Measurements from ENCODE around the gene PLAAT4. TPM values are rescaled to one million over a fixed set of nuclear protein-coding genes. Genes with fewer than 3 reads are reported as not detected.
A peak's percentile ranks its signal among the peaks of the same experiment; 100 is the strongest.

Gene PLAAT4
- total and polyA plus RNA-seq, 2 of the 13 experiments (the other 11 are each of a cell fraction or from before 2014, with no cell fraction given), result 0.71 to 1.00 TPM

DNA sequence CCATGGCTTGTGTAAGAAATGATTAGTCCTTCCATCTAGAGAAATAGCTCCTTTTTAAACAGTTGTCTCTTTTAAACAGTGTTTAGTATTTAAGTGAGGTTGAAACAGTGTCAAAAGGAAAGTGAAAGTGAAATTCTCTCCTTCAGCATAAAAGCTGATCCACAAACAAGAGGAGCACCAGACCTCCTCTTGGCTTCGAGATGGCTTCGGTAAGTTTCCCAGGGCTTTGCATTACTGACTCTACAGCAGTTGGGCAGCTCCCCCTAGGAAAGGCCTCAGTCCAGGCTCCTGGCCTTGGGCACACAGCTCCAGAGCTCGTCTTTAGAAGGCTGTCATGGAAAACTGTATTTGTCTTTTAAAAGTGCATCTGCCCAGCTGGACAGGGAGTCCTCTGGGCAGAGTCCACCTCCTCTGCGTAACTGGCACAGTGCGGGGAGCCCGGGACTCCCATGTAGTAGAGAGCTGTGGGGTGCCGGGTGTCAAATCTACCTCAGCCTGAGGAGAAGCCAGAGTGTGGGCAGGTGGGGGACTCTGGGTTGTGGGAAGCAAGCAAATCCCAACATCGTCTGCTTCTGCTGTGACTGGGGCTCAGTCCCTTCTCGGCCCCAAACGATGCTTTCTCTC is at the start of gene PLAAT4 (continued):
- TF ChIP-seq ZNF800 (CRISPR knock-in tag; IDR thresholded peaks at IDR 0.05) (0 out of 2 replicates have a peak, but pooled peaks have one; percentile 32), SALL1 (CRISPR knock-in tag; IDR thresholded peaks at IDR 0.05) (0 out of 2 replicates have a peak, but pooled peaks have one; percentile 15), ZNF567 (CRISPR knock-in tag; IDR thresholded peaks at IDR 0.05; ENCODE audit: borderline replicate concordance) (no peak), ZGPAT (CRISPR knock-in tag; IDR thresholded peaks at IDR 0.05) (no peak), TRIM24 (CRISPR knock-in tag; IDR thresholded peaks at IDR 0.05) (no peak), TAF15 (IDR thresholded peaks at IDR 0.05; ENCODE audit: low read depth, low read length, poor library complexity, severe bottlenecking) (no peak), ZFP82 (CRISPR knock-in tag; IDR thresholded peaks at IDR 0.05; ENCODE audit: borderline replicate concordance) (no peak), ZNF484 (CRISPR knock-in tag; IDR thresholded peaks at IDR 0.05; ENCODE audit: borderline replicate concordance, low read depth) (no peak), IKZF1 (IDR thresholded peaks at IDR 0.05) (no peak), ZNF431 (CRISPR knock-in tag; IDR thresholded peaks at IDR 0.05; ENCODE audit: borderline replicate concordance, low read depth) (no peak), ZNF547 (CRISPR knock-in tag; IDR thresholded peaks at IDR 0.05) (no peak), GPN1 (CRISPR knock-in tag; IDR thresholded peaks at IDR 0.05; ENCODE audit: borderline replicate concordance) (no peak), HES4 (CRISPR knock-in tag; IDR thresholded peaks at IDR 0.05; ENCODE audit: borderline replicate concordance) (no peak), ZNF773 (CRISPR knock-in tag; IDR thresholded peaks at IDR 0.05; ENCODE audit: borderline replicate concordance) (no peak), ZNF841 (CRISPR knock-in tag; IDR thresholded peaks at IDR 0.05; ENCODE audit: borderline replicate concordance) (no peak), ZNF446 (CRISPR knock-in tag; IDR thresholded peaks at IDR 0.05) (no peak), ZNF44 (CRISPR knock-in tag; IDR thresholded peaks at IDR 0.05) (no peak), ZNF143 (CRISPR knock-in tag; IDR thresholded peaks at IDR 0.05) (no peak), RFXAP (CRISPR knock-in tag; IDR thresholded peaks at IDR 0.05; ENCODE audit: borderline replicate concordance) (no peak)
- TF ChIP-seq, protein P1, sequence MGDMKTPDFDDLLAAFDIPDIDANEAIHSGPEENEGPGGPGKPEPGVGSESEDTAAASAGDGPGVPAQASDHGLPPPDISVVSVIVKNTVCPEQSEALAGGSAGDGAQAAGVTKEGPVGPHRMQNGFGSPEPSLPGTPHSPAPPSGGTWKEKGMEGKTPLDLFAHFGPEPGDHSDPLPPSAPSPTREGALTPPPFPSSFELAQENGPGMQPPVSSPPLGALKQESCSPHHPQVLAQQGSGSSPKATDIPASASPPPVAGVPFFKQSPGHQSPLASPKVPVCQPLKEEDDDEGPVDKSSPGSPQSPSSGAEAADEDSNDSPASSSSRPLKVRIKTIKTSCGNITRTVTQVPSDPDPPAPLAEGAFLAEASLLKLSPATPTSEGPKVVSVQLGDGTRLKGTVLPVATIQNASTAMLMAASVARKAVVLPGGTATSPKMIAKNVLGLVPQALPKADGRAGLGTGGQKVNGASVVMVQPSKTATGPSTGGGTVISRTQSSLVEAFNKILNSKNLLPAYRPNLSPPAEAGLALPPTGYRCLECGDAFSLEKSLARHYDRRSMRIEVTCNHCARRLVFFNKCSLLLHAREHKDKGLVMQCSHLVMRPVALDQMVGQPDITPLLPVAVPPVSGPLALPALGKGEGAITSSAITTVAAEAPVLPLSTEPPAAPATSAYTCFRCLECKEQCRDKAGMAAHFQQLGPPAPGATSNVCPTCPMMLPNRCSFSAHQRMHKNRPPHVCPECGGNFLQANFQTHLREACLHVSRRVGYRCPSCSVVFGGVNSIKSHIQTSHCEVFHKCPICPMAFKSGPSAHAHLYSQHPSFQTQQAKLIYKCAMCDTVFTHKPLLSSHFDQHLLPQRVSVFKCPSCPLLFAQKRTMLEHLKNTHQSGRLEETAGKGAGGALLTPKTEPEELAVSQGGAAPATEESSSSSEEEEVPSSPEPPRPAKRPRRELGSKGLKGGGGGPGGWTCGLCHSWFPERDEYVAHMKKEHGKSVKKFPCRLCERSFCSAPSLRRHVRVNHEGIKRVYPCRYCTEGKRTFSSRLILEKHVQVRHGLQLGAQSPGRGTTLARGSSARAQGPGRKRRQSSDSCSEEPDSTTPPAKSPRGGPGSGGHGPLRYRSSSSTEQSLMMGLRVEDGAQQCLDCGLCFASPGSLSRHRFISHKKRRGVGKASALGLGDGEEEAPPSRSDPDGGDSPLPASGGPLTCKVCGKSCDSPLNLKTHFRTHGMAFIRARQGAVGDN (CRISPR knock-in tag; IDR thresholded peaks at IDR 0.05), result peak; percentile 32; the same call in 1 of the 2 replicates
- TF ChIP-seq, protein P2, sequence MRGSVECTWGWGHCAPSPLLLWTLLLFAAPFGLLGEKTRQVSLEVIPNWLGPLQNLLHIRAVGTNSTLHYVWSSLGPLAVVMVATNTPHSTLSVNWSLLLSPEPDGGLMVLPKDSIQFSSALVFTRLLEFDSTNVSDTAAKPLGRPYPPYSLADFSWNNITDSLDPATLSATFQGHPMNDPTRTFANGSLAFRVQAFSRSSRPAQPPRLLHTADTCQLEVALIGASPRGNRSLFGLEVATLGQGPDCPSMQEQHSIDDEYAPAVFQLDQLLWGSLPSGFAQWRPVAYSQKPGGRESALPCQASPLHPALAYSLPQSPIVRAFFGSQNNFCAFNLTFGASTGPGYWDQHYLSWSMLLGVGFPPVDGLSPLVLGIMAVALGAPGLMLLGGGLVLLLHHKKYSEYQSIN (CRISPR knock-in tag; IDR thresholded peaks at IDR 0.05; ENCODE audit: borderline replicate concordance), result no peak
